Adipocyte (in vitro differentiated cells): Measurements from ENCODE around the gene HES6.

Source experiments
- DNase-seq: peaks from one replicate; pipeline ENCODE4 v3.0.0-alpha.2; 2015; ENCODE audit warnings: low read depth
- H3K27me3 ChIP-seq: replicated peaks from 2 replicates; pipeline ENCODE4 v1.7.0; 2013; ENCODE audit warnings: mild to moderate bottlenecking, low read length, moderate library complexity; ENCODE audit not compliant: control insufficient read depth, insufficient read depth
- H3K36me3 ChIP-seq: 2 replicates; pipeline ENCODE4 v1.7.0; 2013; ENCODE audit warnings: low read length, mild to moderate bottlenecking, moderate library complexity; ENCODE audit not compliant: control insufficient read depth, insufficient read depth, severe bottlenecking
- H3K4me1 ChIP-seq: 2 replicates; pipeline ENCODE4 v1.7.0; 2013; ENCODE audit warnings: mild to moderate bottlenecking, low read length, moderate library complexity; ENCODE audit not compliant: control insufficient read depth, insufficient read depth
- H3K4me3 ChIP-seq: 2 replicates; pipeline ENCODE4 v1.7.0; 2013; ENCODE audit warnings: mild to moderate bottlenecking, low read length, moderate library complexity
- H3K9ac ChIP-seq: 2 replicates; pipeline ENCODE4 v1.7.0; 2013; ENCODE audit warnings: mild to moderate bottlenecking, low read length, moderate library complexity
- H3K9me3 ChIP-seq: 2 replicates; pipeline ENCODE4 v1.7.0; 2013; ENCODE audit warnings: mild to moderate bottlenecking, low read length, moderate library complexity; ENCODE audit not compliant: control insufficient read depth

The HES6 gene

DNA sequence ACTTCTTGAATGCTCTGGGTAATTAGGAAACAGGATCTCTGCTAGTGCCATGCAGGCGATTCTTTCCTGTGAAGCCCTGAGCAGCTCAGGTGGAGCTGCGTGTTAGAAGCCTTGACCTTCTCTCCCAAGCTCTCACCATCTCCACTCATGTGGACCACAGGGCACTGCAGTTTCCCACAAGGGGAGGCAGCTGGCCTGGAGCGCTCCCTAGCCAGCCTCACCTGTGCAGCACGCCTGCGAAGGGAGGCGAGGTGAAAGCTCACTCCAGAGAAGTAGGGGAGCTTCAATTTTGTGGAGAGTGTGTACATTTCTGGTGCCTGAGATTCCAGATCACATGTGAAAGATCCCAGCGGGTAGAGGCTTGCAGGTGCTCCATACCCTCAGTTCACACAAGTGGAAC lies 11.1 kb upstream of the HES6 start:
- H3K36me3 ChIP-seq: peaks cover 22% of the 10 kb centered on the region

DNA sequence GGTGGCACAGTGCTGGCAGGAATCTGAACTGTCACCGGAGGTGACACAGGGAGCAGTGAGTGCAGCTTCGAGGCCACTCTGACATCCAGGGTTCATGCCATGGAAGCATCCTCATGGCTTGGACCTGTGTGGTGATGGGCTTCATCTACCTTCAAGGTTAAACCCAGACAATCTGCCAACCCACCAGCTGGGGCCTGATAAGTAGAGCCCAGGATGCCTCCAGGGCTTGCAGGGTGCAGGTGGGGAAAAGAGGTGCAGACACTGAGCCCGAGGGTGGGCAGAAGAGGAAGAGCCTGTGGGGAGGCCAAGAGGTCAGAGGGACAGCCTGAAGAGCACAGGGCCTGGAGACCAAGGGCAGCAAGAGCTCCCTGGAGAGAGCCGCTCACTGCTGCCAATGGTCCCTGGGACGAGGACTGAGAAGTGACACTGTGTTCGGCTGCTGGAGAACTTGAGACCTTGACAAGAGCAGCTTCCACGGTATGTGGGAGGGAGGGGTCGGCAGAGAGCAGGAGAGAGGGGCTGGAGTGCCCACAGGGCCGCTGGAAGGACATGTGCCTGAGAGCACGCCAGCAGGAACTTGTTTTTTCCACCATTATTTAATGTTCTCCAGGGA lies 8.1 kb upstream of the HES6 start:
- no peaks in the 10 kb centered on the region for H3K27me3 ChIP-seq
- H3K4me1 ChIP-seq: peaks cover 8% of the 10 kb centered on the region
- H3K9ac ChIP-seq: no peak overlapping the region
- H3K9me3 ChIP-seq: no peaks in the 10 kb centered on the region
- peaks cover 13% of the 10 kb centered on the region for H3K36me3 ChIP-seq
- DNase-seq: no peak
- H3K4me3 ChIP-seq: no peak overlapping the region

More for the DNA sequence above, 11.1 kb upstream of the HES6 start:
- Histone ChIP-seq H3K27me3 (no peaks in the 10 kb centered on the region), H3K4me1 (peaks cover 3% of the 10 kb centered on the region), H3K4me3 (no peak overlapping the region), H3K9ac (no peak overlapping the region), H3K9me3 (no peaks in the 10 kb centered on the region)
- no peak for DNase-seq

DNA sequence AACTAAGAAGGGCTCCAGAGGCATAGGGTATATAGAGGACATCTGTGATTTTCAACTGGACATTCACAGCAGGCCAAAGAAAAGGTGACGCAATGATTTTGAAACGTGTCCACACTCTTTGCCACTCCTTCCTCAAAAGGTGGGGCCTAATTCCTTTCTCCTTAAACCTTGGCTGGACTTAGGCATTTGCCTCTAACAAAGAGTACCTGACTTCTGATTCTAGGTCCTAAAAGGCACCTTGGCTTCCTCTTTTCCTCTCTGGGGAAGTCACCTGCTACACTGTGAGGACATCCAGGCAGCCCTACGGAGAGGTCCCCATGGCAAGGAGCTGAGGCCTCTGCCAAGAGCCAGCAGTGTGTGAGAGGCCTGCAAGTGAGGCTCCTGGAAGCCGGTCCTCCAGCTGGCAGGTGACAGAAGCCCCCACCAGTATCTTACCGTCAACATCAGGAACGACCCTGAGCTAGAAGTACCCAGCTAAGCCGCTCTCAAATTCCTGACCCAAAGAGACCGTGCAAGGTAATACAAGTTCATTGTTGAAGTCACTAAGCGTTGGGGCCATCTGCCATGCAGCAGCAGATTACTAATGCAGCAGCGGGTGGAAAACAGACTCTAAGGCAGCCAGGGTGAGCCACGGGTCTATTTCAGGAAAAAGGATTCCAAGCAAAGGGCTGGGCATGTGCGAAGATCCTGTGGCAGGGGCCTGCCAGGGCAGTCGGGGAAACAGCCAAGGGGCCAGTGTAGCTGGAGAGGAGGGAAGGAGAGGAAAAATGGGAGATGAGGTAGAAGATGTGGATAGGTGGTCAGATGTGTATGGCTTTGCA lies 7.4 kb upstream of the HES6 start:
- H3K4me3 ChIP-seq: no peak overlapping the region
- no peak overlapping the region for H3K9ac ChIP-seq
- H3K27me3 ChIP-seq: no peaks in the 10 kb centered on the region
- peak; percentile 29 for DNase-seq
- H3K4me1 ChIP-seq: peaks cover 16% of the 10 kb centered on the region
- peaks cover 10% of the 10 kb centered on the region for H3K36me3 ChIP-seq
- H3K9me3 ChIP-seq: no peaks in the 10 kb centered on the region

DNA sequence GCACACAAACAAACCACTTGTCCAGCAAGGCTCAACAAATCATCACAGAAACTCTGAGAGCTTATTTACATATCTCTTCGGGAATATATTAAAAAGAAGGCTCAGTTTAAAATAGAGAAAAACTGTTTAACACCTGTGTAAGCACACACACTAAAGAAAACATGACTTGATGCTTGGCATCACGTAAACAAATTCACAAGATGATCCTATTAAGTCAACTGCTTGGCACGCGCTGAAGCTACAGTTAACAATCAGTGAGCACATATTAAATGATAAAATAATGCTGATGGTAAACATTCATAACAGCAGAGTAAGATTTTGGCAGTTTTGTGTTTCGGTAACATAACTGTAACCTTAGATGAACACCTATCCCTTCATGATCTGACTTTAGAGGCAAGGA lies 4.3 kb upstream of the HES6 start:
- Histone ChIP-seq H3K36me3 (peaks cover 2% of the 10 kb centered on the region), H3K9me3 (no peaks in the 10 kb centered on the region), H3K9ac (no peak overlapping the region), H3K27me3 (no peaks in the 10 kb centered on the region), H3K4me3 (no peak overlapping the region), H3K4me1 (peaks cover 22% of the 10 kb centered on the region)
- DNase-seq: no peak

DNA sequence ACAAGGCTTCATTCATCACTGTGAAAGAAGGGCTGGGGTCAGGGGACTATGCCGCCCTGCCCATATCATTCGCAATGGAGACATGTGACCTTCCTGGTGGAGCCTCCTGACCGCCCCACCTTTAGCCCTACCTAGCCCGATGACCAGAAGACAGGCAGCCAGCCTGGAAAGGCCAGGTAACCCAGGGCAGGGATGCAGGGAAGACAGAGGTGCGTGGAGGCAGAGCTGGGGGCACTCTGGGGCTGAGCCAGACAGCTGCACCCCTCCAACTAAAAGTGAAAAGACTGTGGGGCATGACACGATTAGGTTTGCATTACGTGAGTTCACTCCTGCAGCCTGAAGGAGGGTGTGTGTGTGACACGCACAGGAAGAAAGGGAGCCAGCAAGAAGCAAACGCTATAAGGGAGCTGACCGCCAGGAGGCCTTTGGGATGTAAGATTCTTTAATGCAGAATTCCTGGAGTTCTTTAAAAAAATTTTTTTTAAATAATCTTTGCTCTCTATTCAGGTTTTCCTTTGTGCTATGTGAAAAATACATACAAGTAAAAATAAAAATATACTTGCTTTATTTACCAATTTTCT lies 3.7 kb upstream of the HES6 start:
- H3K27me3 ChIP-seq: peaks cover 5% of the 10 kb centered on the region

DNA sequence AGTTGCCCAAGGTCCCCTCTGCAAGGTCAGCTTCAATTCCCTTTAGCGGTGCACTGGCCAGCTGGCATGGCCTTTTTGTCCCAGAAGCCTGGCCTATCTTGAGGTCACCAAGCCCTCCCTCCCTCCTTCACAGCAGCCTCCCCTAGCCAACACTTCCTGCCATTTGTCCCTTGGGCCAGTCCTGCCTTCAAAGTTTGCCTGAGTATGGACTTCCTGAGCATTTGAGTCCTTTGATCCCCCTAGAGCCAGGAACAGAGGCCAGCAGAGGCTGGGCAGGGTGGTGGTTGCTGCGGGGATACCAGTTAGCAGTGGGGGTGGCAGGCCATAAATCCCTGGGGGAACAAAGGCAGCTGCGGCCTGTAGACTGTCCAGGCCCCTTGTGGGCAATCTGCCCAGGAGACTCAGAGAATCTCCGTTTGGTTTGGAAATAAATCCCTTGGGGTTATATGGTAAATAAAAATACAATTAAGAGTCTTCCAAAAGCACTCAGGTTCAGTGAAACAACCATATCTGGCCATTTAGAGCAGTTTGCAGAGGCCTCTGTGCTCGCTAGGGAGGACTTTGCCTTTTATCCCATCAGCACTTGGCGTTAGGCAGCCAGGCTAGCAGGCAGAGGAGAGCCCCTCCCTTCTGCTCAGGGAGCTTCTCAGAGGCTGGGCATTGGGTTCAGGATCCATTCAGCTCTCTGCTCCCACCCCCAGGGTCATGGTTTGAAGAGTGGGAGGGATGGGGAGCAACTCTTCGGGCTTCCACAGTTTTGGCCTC lies 3.1 kb upstream of the HES6 start:
- peaks cover 22% of the 10 kb centered on the region for H3K4me1 ChIP-seq
- H3K36me3 ChIP-seq: peaks cover 2% of the 10 kb centered on the region
- H3K27me3 ChIP-seq: peaks cover 12% of the 10 kb centered on the region
- no peak overlapping the region for H3K9ac ChIP-seq
- H3K4me3 ChIP-seq: no peak overlapping the region
- no peaks in the 10 kb centered on the region for H3K9me3 ChIP-seq
- no peak for DNase-seq

More for the DNA sequence above, 3.7 kb upstream of the HES6 start:
- H3K36me3 ChIP-seq: peaks cover 2% of the 10 kb centered on the region
- no peak overlapping the region for H3K9ac ChIP-seq
- no peak for DNase-seq
- no peaks in the 10 kb centered on the region for H3K9me3 ChIP-seq
- H3K4me1 ChIP-seq: peaks cover 22% of the 10 kb centered on the region
- H3K4me3 ChIP-seq: no peak overlapping the region

DNA sequence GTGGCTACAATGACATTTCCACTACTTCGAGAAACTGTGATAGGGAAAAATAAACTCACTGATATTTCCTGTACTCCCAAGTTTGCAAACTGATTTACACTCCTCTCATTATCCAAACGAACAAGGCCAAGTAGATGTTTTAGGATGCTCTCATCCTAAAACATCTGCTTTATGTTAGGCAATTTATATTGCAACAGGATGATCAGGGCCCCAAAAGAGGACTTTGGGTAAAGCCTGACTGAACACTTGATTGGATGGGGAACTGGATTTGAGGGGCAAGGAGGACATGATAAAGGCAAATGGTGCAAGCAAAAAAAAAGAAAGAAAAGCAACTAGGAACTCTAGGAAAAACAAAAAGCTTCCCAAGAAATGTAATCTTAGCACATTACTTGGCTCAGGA lies 2.1 kb upstream of the HES6 start:
- Histone ChIP-seq H3K4me3 (no peak overlapping the region), H3K4me1 (peaks cover 22% of the 10 kb centered on the region), H3K36me3 (peaks cover 2% of the 10 kb centered on the region), H3K27me3 (peaks cover 19% of the 10 kb centered on the region), H3K9me3 (no peaks in the 10 kb centered on the region), H3K9ac (no peak overlapping the region)
- peak; percentile 33 for DNase-seq

DNA sequence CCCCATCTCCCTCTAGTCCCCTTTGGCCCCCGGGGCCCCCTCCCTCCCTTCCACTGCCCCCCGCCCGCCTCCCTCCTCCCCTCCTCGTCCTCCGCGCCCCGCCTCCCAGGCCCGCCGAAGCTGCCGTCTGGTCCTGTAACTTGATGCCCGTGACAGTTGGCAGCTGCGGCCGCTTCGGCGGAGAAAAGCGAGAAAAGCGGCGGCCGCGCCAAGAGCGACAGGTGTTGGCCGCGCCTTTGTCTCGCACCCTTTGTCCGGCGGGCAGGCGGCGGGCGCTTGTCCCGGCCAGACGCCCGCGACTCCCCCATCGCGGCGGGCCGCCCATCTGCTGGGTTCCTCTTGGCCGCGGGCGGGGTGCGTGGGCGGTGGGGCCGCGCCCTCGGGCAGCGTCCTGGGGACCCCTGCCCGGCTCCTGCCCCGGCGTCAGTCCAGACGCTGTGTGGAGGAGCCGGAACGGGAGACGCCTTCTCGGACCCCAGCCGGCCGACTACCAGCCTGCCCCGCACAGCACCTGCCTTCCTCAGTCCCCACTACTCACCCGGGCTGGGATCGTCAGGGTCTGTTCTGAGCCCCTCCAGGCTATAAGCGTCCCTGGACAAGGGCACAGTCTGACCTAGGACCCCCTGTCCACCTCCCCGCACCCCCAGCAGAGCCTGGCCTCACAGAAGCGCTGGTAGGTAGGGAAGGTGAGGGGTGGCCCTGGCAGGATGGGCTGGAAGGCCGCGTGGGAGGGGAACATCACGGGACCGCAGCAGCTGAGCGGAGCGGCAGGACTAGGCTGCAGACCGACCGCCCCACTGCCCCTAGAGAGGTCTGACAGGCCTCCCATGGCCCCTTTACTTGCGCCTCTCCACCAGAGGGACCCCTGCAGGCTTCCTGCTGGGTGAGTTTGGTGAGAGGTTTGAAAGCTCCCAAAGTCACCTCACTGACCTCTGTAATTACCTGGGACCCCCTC lies 1.2 kb upstream of the HES6 start:
- no peak overlapping the region for H3K4me3 ChIP-seq
- DNase-seq: peak; percentile 72
- no peak overlapping the region for H3K9ac ChIP-seq

DNA sequence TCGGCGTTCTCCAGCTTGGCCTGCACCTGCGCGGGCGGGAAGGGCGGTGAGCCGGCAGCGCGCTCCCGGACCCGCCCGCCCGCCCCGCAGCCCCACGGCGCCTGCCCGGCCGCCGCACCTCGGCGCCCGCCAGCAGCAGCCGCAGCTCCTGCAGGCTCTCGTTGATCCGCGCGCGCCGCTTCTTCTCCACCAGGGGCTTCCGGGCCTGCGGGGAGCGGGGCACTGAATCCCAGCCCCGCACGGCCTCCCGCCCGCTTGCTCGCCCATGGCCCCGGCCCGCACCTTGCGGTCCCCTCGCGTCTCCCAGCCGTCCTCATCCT lies 335 bp downstream of the HES6 start:
- DNase-seq: peak; percentile 49

More for the DNA sequence above, 1.2 kb upstream of the HES6 start:
- Histone ChIP-seq H3K9me3 (no peaks in the 10 kb centered on the region), H3K4me1 (peaks cover 19% of the 10 kb centered on the region), H3K36me3 (peaks cover 2% of the 10 kb centered on the region), H3K27me3 (peaks cover 28% of the 10 kb centered on the region)

DNA sequence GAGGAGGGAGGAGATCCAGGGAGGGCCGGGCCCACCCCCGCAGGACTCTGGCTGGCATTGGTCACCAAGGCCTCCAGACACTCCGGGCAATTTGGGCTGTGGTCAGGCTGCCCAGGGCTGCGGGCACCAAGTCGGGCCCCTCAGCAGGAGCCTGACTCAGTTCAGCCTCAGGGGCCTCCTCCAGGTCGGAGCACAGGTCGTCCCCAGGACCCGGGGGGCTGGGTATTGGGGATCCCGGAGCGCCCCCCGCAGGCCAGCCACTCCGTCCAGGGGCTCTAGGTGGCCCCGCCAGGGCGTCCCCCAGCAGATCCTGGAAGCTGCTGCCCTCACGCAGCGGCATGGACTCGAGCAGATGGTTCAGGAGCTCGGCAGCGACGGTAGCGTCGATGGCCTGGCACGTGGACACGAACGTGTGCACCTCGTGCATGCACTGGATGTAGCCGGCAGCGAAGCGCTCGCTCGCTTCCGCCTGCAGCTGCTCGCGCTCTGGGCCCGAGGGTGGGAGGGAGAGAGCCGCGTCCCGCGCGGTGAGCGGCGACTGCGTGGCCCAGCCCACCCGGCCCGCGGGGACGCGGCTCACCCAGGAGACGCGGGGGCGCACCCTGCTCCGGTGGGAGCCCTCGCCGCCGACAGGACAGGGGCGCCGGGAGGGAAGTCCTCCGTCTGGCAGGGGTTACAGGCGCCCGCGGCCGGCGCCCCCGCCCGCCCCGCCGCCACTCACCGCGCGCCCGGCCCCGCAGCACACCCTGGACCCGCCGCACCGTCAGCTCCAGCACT lies 884 bp downstream of the HES6 start:
- H3K4me3 ChIP-seq: no peak overlapping the region
- no peak for DNase-seq
- H3K9ac ChIP-seq: no peak overlapping the region
- H3K9me3 ChIP-seq: no peaks in the 10 kb centered on the region
- peaks cover 34% of the 10 kb centered on the region for H3K27me3 ChIP-seq
- no peaks in the 10 kb centered on the region for H3K36me3 ChIP-seq
- H3K4me1 ChIP-seq: peaks cover 19% of the 10 kb centered on the region

More for the DNA sequence above, 335 bp downstream of the HES6 start:
- Histone ChIP-seq H3K9ac (no peak overlapping the region), H3K4me3 (peak overlapping the region; percentile 75), H3K4me1 (peaks cover 19% of the 10 kb centered on the region), H3K36me3 (no peaks in the 10 kb centered on the region), H3K9me3 (no peaks in the 10 kb centered on the region), H3K27me3 (peaks cover 34% of the 10 kb centered on the region)
